HG03575 (cell line): ENCODE data around the gene HOXC6.

ENCODE experiments used
- ATAC-seq: cut with Tn5 transposase; IDR thresholded peaks from one replicate; pipeline ENCODE4 v1.9.1; 2021; ENCODE audit not compliant: unreplicated experiment, insufficient number of reproducible peaks, low FRiP score; ENCODE audit errors: extremely low read depth

HOXC6 gene

GRCh38 chr12:54047964-54048303 lies 19.7 kb downstream of the HOXC6 start:
- ATAC-seq, result no peak

DNA sequence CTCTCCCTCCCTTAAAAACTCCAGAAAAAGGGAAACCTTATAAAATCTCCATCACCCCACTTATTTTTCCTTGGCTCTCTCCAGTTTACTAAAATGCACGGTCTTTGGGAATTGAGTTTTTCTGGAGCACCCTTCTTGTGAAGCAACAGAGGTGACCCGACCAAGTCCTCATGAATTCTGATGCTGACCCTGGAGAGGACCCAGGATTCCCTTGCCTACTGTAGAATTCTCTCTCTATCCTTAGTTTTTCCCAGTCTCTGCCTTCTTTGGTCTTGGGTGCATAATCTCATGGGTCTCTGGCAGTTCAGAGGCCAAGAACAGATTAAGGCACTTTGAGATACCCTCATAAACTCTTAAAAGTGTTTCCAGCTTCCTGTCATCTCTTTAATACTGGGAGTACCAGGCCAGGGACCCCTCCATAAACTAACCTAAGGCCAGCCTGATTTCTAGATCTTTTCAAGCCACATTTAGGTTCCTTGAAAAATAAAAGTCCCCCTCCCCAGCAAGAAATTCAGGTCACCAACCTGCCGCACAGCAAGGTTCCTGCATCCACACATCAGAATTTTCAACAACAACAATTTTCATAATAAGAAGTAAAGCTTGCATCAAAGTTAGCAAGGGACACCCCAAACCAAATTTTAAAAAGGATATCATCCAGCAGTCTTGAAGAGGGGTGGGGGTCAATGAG lies 20.3 kb downstream of the HOXC6 start:
- no peak for ATAC-seq

- ATAC-seq, result no peak
These were observed 20.9 kb downstream of the HOXC6 start for GRCh38 chr12:54049108-54049507.

DNA sequence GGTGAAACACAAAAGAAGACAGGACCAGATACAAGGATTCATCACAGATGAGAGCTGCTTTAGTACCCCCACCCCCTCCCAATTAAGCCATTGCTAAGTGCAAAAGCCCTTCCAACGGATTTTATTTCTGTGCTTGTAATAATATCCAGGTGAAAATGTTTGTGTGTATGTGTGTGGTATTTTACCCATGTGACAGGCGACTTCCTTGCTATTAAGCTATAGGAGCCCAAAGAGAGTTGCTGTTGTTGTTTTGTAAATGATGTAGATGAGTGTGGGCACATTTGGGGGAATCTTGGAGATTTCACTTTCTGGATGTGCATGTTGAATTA lies 22.2 kb downstream of the HOXC6 start:
- no peak for ATAC-seq

DNA sequence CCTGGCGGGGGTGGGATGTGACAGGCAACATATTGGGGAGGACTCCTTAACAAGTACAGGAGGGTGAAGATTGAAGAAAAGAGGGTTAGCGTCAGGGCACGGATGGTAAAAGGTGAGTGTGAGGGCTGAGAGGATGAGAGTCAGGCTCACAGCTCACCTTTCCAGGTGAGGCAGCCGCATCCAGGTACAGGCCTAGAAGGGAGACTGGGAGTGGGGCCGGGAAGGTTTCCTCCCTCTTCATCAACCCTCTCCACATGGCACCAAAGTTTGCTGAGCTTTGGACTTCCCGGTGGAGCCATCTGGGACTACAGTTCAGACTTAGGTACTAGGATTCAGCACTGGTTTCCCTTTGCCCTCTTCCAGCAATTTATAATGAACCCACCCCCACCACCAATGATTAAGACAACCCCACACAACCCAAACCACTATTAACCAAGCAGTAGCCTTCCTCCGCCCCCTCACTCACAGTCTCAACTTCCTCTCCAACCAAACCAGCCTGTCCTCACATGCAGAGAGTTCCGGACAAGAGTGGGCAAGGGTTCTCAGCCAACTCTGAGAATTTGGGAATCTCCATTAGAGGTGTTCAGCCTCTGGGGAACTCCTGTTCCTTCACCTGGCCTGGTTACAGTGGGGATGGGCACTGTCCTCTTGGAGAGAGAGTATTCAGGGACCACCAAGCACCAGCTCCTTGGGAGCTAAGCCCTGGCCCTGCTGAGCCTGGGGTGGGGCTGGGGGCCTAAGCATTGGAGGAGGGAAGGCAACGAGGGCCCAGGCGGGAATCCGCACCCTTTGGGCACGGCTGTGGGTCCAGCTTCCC lies 23.0 kb downstream of the HOXC6 start:
- ATAC-seq, result no peak

- ATAC-seq, result no peak
These were observed 23.7 kb downstream of the HOXC6 start for GRCh38 chr12:54051874-54052437.

- no peak for ATAC-seq
These were observed 24.3 kb downstream of the HOXC6 start for GRCh38 chr12:54052438-54053002.

GRCh38 chr12:54053003-54053750 lies 24.9 kb downstream of the HOXC6 start:
- ATAC-seq, result peak; percentile 52

GRCh38 chr12:54053751-54054741 lies 25.8 kb downstream of the HOXC6 start, which contains the start of gene HOXC4:
TSS of gene HOXC4 (plus strand) at chr12:54053835. CDS start at chr12:54053923, 88 bp downstream.
- ATAC-seq, result no peak

- no peak for ATAC-seq
These were observed 26.5 kb downstream of the HOXC6 start for GRCh38 chr12:54054742-54055194.

- ATAC-seq, result no peak
These were observed 27.3 kb downstream of the HOXC6 start for GRCh38 chr12:54055552-54055951.

- no peak for ATAC-seq
These were observed 27.9 kb downstream of the HOXC6 start for GRCh38 chr12:54056110-54056509.

DNA sequence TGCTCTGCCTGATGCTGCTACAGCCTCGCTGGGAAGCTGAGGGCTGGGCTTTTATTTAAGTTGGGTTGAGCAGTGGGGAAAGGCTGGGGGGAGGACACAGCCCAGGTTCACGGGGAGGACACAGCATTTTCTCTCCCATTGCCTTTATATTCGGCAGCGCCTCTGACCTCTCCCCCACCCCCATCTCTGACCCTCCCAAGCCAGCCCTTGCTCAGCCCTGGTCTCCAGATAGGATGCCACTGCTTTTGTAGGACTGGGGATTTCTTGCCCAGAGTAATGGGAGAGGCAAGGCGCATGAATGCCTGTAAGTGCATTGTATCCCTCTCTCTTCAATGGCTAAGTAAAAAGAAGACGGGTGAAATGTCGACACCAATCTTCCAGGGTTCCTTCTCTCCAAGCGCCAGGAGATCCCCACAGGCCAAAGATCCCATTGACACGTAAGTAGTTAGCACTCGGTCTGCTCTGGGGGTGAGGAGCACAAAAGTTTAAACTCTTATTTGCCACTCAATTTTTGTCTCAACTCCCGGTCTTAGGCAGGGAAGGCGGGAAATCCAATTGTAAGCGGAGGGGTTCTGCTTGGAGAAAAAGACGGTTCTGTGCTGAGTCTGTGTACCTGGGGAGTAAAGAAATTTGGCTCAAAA lies 30.0 kb downstream of the HOXC6 start:
- ATAC-seq, result no peak

DNA sequence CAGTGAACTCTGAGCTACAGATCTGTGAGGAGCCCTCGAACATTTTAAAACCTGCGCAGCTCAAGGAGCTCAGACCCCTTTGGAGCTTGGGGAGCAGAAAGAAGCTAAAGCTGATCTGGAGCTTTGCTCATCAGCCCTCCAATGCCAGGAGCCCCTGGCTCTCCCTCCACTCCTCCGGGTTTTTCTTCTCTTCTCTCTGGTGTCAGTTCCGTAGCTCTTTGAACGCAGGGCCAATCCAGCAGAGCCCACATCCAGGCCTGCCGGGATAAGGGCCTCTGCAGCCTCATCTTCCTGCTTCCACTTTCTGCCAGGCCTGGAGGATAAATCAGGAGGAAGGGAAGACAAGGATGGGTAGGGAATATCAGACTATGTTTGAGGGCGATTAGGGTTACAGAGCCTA lies 31.4 kb downstream of the HOXC6 start:
- no peak for ATAC-seq

- no peak for ATAC-seq
These were observed 32.1 kb downstream of the HOXC6 start for GRCh38 chr12:54060174-54060974.

DNA sequence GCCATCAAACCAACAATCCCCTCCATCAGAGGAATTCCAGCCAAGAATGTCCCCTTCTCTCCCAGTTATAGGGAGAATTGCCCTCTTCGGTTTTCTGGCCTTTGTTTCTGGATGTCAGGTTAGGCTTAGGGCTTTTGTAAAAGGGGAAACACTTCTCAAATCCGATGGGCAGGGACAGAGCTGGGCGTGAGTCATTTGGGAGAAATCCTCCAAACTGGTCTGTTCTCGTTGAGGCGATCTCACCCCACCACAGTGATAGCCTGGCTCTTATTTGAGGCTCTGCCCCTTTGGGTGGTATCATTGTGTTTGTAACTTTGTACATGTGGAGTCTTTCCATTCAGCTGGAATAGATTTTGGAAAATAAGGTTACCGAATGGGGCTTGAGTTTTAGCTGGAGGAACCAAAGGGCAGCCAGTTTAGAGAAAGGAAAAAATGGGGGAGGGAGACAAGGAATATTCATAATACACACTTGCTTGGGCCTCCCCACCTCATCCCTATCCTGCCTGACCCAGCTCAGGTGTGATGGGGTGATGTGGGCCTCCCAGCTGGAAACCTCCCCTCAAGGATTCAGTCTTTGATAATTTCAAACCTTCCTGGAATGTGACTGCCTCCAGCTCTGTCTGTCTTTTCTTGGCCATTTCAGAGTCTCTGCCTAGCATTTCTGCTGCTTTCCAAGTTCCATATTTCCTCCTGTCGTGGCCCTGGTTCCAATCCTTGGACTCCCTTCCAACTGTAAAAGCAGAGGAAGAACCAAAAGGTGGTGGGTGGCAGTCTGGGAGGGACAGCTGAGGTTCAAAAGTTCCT lies 32.9 kb downstream of the HOXC6 start:
- no peak for ATAC-seq
